ENCODE data around the gene MYO7A.

Gene MYO7A

DNA sequence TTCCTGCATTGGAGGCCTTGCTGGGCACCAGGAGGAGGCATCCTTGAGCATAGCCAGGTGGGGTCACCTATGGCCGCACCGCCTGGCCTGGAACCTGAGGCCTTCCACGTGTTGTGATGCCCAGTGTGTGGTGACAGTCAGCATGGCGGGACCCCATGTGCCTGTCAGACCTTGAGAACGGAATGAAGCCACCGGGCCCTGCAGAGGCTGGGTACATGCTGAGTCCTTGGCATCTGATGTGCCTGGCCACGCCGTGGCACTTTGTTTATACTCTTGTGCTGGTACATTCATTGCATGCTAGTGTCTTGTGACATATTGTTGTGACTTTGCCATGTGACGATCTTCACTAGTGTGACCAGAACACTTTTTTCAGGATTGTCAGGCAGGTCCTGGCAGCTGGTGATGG lies 8.5 kb upstream of the MYO7A start:
- Histone ChIP-seq H3K27me3 (replicated peaks in 2 of 5; ENCODE audit: control insufficient read depth in 4 of 5, insufficient read depth in 5 of 5, low read length in 4 of 5) (no peaks in the 10 kb centered on the region), H3K27ac (ENCODE audit: insufficient read depth in 1 of 2, low read depth in 1 of 2, low read length in 2 of 2, poor library complexity in 1 of 2, severe bottlenecking in 2 of 2) (no peak overlapping the region), H3K36me3 (ENCODE audit: control insufficient read depth in 4 of 4, insufficient read depth in 4 of 4, low read length in 3 of 4) (no peaks in the 10 kb centered on the region), H3K9me3 (ENCODE audit: control extremely low read depth in 1 of 5, control insufficient read depth in 4 of 5, insufficient read depth in 2 of 5, low read depth in 1 of 5, low read length in 4 of 5) (no peaks in the 10 kb centered on the region), H3K4me1 (ENCODE audit: control extremely low read depth in 1 of 4, control insufficient read depth in 4 of 4, insufficient read depth in 4 of 4, low read length in 3 of 4) (peaks cover 0 to 9% (median 6%) of the 10 kb centered on the region in 4 experiments), H3K4me3 (ENCODE audit: control insufficient read depth in 1 of 7, extremely low read depth in 1 of 7, insufficient read depth in 4 of 7, low read depth in 2 of 7, low read length in 6 of 7) (no peak overlapping the region)
- 96% methylated on average over 9 of the region's 9 CpGs for WGBS (ENCODE audit: insufficient coverage)
- CTCF ChIA-PET = interaction anchor here (1.0 to 1.8 kb wide), 2 partner anchors 15 to 23 kb away, joined by 3 to 4 read pairs; no protein-coding TSS in a partner anchor
- DNase-seq = no peak
- POLR2A ChIA-PET = no interaction called here

GRCh38 chr11:77120571-77120970 lies 7.5 kb upstream of the MYO7A start:
- H3K36me3 ChIP-seq (ENCODE audit: control insufficient read depth in 4 of 4, insufficient read depth in 4 of 4, low read length in 3 of 4) = no peaks in the 10 kb centered on the region
- H3K9me3 ChIP-seq (ENCODE audit: control extremely low read depth in 1 of 5, control insufficient read depth in 4 of 5, insufficient read depth in 2 of 5, low read depth in 1 of 5, low read length in 4 of 5) = no peaks in the 10 kb centered on the region
- 91% methylated on average over 15 of the region's 19 CpGs for WGBS (ENCODE audit: insufficient coverage)
- no peak overlapping the region for H3K4me3 ChIP-seq (ENCODE audit: control insufficient read depth in 1 of 7, extremely low read depth in 1 of 7, insufficient read depth in 4 of 7, low read depth in 2 of 7, low read length in 6 of 7)
- no peak overlapping the region for H3K27ac ChIP-seq (ENCODE audit: insufficient read depth in 1 of 2, low read depth in 1 of 2, low read length in 2 of 2, poor library complexity in 1 of 2, severe bottlenecking in 2 of 2)
- POLR2A ChIA-PET = no interaction called here
- peak in 1 of 3 donors; percentile 27 for DNase-seq
- H3K27me3 ChIP-seq (replicated peaks in 2 of 5; ENCODE audit: control insufficient read depth in 4 of 5, insufficient read depth in 5 of 5, low read length in 4 of 5) = no peaks in the 10 kb centered on the region
- peaks cover 0 to 16% (median 9%) of the 10 kb centered on the region in 4 experiments for H3K4me1 ChIP-seq (ENCODE audit: control extremely low read depth in 1 of 4, control insufficient read depth in 4 of 4, insufficient read depth in 4 of 4, low read length in 3 of 4)
- CTCF ChIA-PET = interaction anchor here (1.0 to 3.1 kb wide), 5 partner anchors 10 to 67 kb away, joined by 3 to 28 read pairs (median 3); no protein-coding TSS in a partner anchor

GRCh38 chr11:77121096-77121640 lies 6.9 kb upstream of the MYO7A start:
- Histone ChIP-seq H3K9me3 (ENCODE audit: control extremely low read depth in 1 of 5, control insufficient read depth in 4 of 5, insufficient read depth in 2 of 5, low read depth in 1 of 5, low read length in 4 of 5) (no peaks in the 10 kb centered on the region), H3K27me3 (replicated peaks in 2 of 5; ENCODE audit: control insufficient read depth in 4 of 5, insufficient read depth in 5 of 5, low read length in 4 of 5) (no peaks in the 10 kb centered on the region), H3K36me3 (ENCODE audit: control insufficient read depth in 4 of 4, insufficient read depth in 4 of 4, low read length in 3 of 4) (no peaks in the 10 kb centered on the region), H3K27ac (ENCODE audit: insufficient read depth in 1 of 2, low read depth in 1 of 2, low read length in 2 of 2, poor library complexity in 1 of 2, severe bottlenecking in 2 of 2) (no peak overlapping the region), H3K4me3 (ENCODE audit: control insufficient read depth in 1 of 7, extremely low read depth in 1 of 7, insufficient read depth in 4 of 7, low read depth in 2 of 7, low read length in 6 of 7) (no peak overlapping the region), H3K4me1 (ENCODE audit: control extremely low read depth in 1 of 4, control insufficient read depth in 4 of 4, insufficient read depth in 4 of 4, low read length in 3 of 4) (peaks cover 0 to 16% (median 10%) of the 10 kb centered on the region in 4 experiments)
- CTCF ChIA-PET = interaction anchor here (0.7 to 3.1 kb wide), 11 partner anchors 8 to 435 kb away, joined by 3 to 28 read pairs (median 4); no protein-coding TSS in a partner anchor
- 85% methylated on average over 10 of the region's 10 CpGs for WGBS (ENCODE audit: insufficient coverage)
- peak in 2 of 3 donors; percentile 27 to 43 for DNase-seq
- POLR2A ChIA-PET = no interaction called here

DNA sequence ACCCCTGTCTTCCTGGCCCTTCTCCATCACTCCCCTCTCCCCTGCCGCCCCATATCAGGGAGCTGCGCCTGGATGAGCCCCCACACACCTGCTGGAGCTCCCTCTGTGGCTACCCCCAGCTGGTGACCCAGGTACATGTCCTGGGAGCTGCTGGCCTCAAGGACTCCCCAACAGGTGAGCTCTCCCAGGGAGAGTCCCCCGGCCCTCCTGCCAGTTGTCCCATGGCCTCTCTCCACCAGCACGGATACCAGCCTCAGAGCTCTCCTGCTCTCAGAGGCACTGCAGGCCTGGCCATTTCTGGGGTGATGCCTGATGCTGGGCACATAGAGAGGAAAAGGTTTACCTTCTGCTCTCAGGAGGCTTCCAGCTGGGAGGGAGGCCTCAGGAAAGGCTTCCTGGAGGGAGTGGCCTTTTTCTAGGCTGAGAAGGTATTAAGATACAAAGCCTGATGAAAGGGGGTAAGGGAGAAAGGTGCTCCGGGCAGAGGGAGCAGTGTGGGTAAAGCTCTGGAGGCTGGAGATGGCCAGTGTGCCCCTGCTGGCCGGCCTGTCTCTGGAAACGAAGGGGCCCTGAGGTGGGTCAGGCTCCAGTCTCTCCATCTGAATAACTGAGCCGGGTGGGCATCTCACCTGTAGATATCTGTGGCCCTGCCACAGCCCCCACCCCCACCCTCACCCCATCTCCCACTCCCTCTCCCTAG lies 6.0 kb upstream of the MYO7A start:
- DNase-seq = no peak
- no peak overlapping the region for H3K4me3 ChIP-seq (ENCODE audit: control insufficient read depth in 1 of 7, extremely low read depth in 1 of 7, insufficient read depth in 4 of 7, low read depth in 2 of 7, low read length in 6 of 7)
- no peaks in the 10 kb centered on the region for H3K27me3 ChIP-seq (replicated peaks in 2 of 5; ENCODE audit: control insufficient read depth in 4 of 5, insufficient read depth in 5 of 5, low read length in 4 of 5)
- H3K4me1 ChIP-seq (ENCODE audit: control extremely low read depth in 1 of 4, control insufficient read depth in 4 of 4, insufficient read depth in 4 of 4, low read length in 3 of 4) = peaks cover 0 to 19% (median 12%) of the 10 kb centered on the region in 4 experiments
- WGBS (ENCODE audit: insufficient coverage) = 96% methylated on average over 6 of the region's 8 CpGs
- CTCF ChIA-PET = interaction anchor here (0.7 to 3.1 kb wide), 14 partner anchors 9 to 435 kb away, joined by 3 to 28 read pairs (median 4); no protein-coding TSS in a partner anchor
- H3K9me3 ChIP-seq (ENCODE audit: control extremely low read depth in 1 of 5, control insufficient read depth in 4 of 5, insufficient read depth in 2 of 5, low read depth in 1 of 5, low read length in 4 of 5) = no peaks in the 10 kb centered on the region
- no peak overlapping the region for H3K27ac ChIP-seq (ENCODE audit: insufficient read depth in 1 of 2, low read depth in 1 of 2, low read length in 2 of 2, poor library complexity in 1 of 2, severe bottlenecking in 2 of 2)
- no peaks in the 10 kb centered on the region for H3K36me3 ChIP-seq (ENCODE audit: control insufficient read depth in 4 of 4, insufficient read depth in 4 of 4, low read length in 3 of 4)
- POLR2A ChIA-PET = no interaction called here

DNA sequence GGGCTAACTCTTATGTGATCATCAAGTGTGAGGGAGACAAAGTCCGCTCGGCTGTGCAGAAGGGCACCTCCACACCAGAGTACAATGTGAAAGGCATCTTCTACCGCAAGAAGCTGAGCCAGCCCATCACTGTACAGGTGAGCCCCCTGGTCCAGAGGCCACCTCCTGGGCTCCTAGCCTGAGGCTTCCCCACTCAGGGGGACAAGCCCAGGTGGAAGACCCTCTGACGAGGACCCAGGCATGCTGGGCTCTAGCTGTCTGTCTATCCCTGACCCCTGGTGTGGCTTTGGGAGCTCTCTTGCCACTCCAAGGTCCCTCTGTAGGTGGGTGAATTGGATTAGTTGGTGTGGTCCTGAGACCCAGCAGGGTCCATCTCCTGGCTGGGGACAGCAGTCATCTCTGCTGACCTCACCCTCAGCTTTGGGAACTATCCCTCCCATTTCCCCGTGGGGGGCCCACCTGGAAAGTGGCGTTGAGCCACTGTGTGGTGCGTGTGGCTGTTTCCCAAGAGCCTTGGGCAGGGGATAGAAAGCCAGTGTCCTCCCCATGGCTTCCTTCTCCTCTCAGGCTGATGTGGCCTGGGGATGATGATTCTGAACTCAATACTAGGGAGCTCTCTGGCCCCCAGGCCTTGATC lies 5.4 kb upstream of the MYO7A start:
- ChIA-PET CTCF (interaction anchor here (0.7 to 3.1 kb wide), 7 partner anchors 10 to 76 kb away, joined by 3 to 28 read pairs (median 4); no protein-coding TSS in a partner anchor), POLR2A (no interaction called here)
- 95% methylated on average over 5 of the region's 7 CpGs for WGBS (ENCODE audit: insufficient coverage)
- Histone ChIP-seq H3K4me3 (ENCODE audit: control insufficient read depth in 1 of 7, extremely low read depth in 1 of 7, insufficient read depth in 4 of 7, low read depth in 2 of 7, low read length in 6 of 7) (no peak overlapping the region), H3K9me3 (ENCODE audit: control extremely low read depth in 1 of 5, control insufficient read depth in 4 of 5, insufficient read depth in 2 of 5, low read depth in 1 of 5, low read length in 4 of 5) (no peaks in the 10 kb centered on the region), H3K36me3 (ENCODE audit: control insufficient read depth in 4 of 4, insufficient read depth in 4 of 4, low read length in 3 of 4) (no peaks in the 10 kb centered on the region), H3K27me3 (replicated peaks in 2 of 5; ENCODE audit: control insufficient read depth in 4 of 5, insufficient read depth in 5 of 5, low read length in 4 of 5) (peaks cover 0 to 1% (median 0%) of the 10 kb centered on the region in 5 experiments), H3K4me1 (ENCODE audit: control extremely low read depth in 1 of 4, control insufficient read depth in 4 of 4, insufficient read depth in 4 of 4, low read length in 3 of 4) (peaks cover 0 to 25% (median 19%) of the 10 kb centered on the region in 4 experiments), H3K27ac (ENCODE audit: insufficient read depth in 1 of 2, low read depth in 1 of 2, low read length in 2 of 2, poor library complexity in 1 of 2, severe bottlenecking in 2 of 2) (no peak overlapping the region)
- no peak for DNase-seq

- Histone ChIP-seq H3K4me3 (ENCODE audit: control insufficient read depth in 1 of 7, extremely low read depth in 1 of 7, insufficient read depth in 4 of 7, low read depth in 2 of 7, low read length in 6 of 7) (no peak overlapping the region), H3K9me3 (ENCODE audit: control extremely low read depth in 1 of 5, control insufficient read depth in 4 of 5, insufficient read depth in 2 of 5, low read depth in 1 of 5, low read length in 4 of 5) (no peaks in the 10 kb centered on the region), H3K36me3 (ENCODE audit: control insufficient read depth in 4 of 4, insufficient read depth in 4 of 4, low read length in 3 of 4) (no peaks in the 10 kb centered on the region), H3K4me1 (ENCODE audit: control extremely low read depth in 1 of 4, control insufficient read depth in 4 of 4, insufficient read depth in 4 of 4, low read length in 3 of 4) (peaks cover 0 to 34% (median 26%) of the 10 kb centered on the region in 4 experiments), H3K27ac (ENCODE audit: insufficient read depth in 1 of 2, low read depth in 1 of 2, low read length in 2 of 2, poor library complexity in 1 of 2, severe bottlenecking in 2 of 2) (no peak overlapping the region), H3K27me3 (replicated peaks in 2 of 5; ENCODE audit: control insufficient read depth in 4 of 5, insufficient read depth in 5 of 5, low read length in 4 of 5) (peaks cover 0 to 8% (median 2%) of the 10 kb centered on the region in 5 experiments)
- 95% methylated on average over 8 of the region's 8 CpGs for WGBS (ENCODE audit: insufficient coverage)
- CTCF ChIA-PET = interaction anchor here (1.5 to 3.1 kb wide), 2 partner anchors 59 to 64 kb away, joined by 5 to 28 read pairs; no protein-coding TSS in a partner anchor
- POLR2A ChIA-PET = no interaction called here
- no peak for DNase-seq
Measured at GRCh38 chr11:77123591-77123990, 4.5 kb upstream of the MYO7A start.
